GM15510 (cell line): ENCODE measurements around the gene PADI6.

Experiments used
- POLR2A ChIP-seq: IDR thresholded peaks from 3 replicates; pipeline ENCODE4 v1.6.1; 2011; ENCODE audit warnings: borderline replicate concordance; ENCODE audit not compliant: insufficient read length; ENCODE audit errors: extremely low read depth

Gene PADI6

DNA sequence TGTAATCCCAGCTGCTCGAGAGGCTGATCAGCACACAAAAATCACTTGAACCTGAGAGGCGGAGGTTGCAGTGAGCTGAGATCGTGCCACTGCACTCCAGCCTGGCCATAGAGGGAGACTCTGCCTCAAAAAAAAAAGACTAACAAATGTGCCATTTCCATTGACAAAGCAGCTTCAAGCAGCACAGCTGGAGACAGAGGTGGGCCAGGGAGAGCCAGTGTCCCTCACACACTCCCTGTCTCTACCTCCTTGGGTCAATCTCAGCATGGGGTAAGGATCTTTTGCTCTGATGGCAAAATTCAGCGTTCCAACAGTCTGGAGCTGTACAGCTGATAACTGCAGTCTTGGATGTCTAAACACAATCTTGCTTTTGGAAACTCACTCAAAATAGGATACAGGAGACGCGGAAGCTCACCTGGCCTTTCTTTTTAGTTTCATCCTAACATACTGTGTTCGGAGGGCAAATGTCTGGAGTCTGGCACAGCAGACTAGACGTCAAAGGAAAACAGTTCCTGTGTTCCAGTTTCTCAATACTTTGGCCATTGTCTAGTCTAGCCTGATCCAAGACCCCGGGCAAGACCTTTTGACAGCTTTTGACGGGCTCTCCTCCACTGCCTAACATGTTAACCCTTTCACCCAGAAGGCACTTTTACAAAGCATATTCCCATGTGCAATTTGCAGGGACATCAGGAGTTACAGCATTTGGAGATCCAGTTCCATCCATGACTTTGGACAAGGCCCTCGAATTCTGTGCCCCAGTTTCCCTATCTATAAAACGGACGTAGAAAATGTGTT lies 64.6 kb downstream of the PADI6 start:
- TF ChIP-seq POLR2A: no peak

- no peak for TF ChIP-seq POLR2A
Observed at GRCh38 chr1:17437260-17437579, 65.2 kb downstream of the PADI6 start.

- peak; percentile 62 for TF ChIP-seq POLR2A
Observed at GRCh38 chr1:17437580-17438317, 65.8 kb downstream of the PADI6 start.

GRCh38 chr1:17438318-17439249 lies 66.6 kb downstream of the PADI6 start:
- TF ChIP-seq POLR2A: peak; percentile 67

GRCh38 chr1:17439250-17440073 lies 67.5 kb downstream of the PADI6 start, which contains the start of gene RCC2:
Gene RCC2, minus strand, starts transcription at chr1:17439677. Its CDS starts 1,163 bp downstream, at chr1:17438514.
- peak; percentile 54 for TF ChIP-seq POLR2A

- no peak for TF ChIP-seq POLR2A
Observed at GRCh38 chr1:17440074-17440826, 68.3 kb downstream of the PADI6 start.

DNA sequence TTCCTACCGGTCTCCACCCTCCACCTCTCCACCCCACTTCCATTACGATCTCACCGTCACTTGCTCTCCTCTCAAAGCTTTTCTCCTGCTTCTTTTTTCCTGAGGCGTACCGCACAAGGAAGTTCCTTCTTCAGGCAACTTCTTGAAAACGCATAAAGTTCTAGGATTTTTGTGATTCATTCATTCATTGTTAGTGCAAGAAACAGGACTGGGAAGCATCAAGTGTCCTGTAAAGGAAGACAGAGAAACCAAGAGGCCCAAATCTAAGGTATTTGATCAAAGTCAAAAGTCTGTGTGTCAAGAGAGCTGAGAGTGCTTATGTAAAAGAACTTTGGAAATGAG lies 68.8 kb downstream of the PADI6 start:
- TF ChIP-seq POLR2A: no peak

DNA sequence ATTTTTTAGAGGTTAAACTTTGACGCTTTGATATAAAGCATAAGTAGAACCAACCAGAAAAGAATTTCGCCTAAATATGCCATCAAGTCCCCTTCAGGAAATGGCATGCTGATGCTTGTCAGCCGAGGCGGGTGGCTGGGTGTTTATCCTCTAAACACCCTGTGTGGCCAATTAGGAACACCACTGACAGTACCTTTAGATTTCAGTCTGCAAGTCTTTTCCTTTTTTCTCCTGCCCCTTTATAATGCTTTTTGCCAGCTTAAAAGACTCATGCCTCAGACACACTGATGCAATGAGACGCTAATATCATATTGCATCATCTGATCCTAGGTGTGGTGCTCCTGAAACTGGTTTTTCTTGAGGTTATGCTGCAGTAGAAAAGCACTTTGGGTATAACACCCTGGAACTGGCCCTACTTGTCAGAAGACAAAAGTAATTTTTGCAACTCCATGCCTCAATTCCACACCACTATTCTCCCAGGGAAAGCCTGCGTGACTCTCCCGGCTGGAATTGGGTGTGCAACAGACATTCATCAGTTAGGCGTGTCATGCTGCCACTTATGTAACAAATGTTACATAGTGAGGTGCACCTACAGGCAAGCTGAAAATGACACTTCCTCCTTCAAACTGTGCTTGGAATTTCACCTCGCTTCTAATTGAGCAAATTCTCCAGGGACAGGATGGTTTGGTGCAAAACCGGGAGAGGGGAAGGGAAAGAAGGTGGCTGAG lies 69.4 kb downstream of the PADI6 start:
- TF ChIP-seq POLR2A: no peak

DNA sequence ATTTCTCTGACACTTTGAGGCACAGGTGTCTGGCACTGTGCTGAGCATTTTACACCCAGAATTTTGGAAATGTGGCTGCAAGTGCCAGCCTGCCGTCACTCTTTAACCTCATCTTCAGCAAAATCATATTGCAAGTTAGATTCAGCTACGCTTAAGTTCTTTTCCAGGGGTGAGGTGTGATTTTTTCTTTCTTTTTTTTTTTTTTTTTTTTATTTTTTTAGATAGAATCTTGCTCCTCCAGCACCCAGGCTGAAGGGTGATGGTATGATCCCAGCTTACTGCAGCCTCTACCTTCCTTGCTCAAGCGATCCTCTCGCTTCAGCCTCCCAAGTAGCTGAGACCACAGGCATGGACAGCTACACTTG lies 70.0 kb downstream of the PADI6 start:
- no peak for TF ChIP-seq POLR2A

GRCh38 chr1:17442841-17443240 lies 70.8 kb downstream of the PADI6 start:
- no peak for TF ChIP-seq POLR2A

DNA sequence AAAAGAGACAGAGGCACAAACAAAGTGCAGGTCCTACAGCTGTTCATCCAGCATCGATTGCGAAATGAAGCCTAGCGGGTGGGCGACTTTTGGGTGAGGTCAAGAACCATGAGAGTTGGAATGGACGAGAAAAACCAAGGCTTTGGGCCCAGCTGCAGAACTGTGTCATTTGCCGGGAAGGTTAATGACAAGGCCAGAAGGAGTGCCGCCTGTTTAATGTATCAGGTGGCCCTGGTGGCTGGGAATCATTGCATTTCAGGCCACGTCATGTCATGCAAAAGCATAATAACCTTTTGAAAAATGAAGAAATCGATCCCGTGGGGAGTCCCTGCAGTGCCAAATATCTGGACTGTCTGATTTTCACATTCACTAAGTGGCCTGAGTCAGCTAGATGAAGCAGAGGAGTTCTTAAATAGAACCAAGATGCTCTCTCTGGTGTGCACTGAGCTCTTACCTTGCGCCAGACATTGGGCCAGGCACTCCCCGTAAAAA lies 75.6 kb downstream of the PADI6 start:
- no peak for TF ChIP-seq POLR2A
